ENCODE data around the gene RNF183.
"Not testable (repeated sequence)": the region's sequence is repeated elsewhere in the genome, so short reads cannot be mapped to it uniquely, and the experiment has no call there.

The RNF183 gene

GRCh38 chr9:113275157-113276131 is 27.7 kb downstream of the RNF183 start, which contains the start of the genes CDC26 and PRPF4:
CDC26 (minus strand) TSS chr9:113275572; CDS start chr9:113272507, 3,065 bp downstream.
PRPF4 (plus strand) TSS chr9:113275658; CDS start chr9:113275744, 86 bp downstream.
- DNase-seq (ENCODE audit: low read depth in 2 of 2, low spot score in 1 of 2): peak; percentile 88 to 89

DNA sequence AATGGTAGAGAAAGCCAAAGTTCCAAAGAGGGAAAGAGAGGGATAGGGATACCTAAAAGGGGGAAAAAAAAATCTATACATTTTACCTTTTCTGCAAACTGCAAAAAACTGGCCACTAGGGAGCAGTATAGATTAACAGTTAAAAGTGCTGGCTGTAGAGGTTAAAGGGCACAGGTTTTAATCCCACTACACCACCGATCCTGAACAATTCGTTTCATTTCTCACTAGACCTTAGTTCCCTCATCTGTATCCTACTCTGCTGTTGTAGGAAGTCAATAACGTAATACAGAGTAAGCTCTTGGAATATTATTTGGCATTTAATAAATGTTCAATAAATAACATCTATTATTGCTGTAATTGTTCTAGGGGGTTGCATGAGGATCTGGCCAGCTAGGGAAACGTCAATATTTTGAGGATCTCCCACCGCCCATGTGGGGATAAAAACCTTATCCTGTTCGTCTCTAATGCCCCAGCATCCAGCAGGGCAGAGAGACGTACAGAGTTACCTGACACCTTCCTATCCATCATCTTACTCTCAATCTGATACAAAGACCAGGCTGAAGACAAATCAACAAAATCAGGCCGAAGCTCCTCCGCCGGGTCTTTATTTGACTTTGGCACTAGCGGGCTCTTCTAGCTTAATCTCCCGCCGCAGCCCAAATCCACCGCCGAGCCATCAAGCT is 28.6 kb downstream of the RNF183 start:
- no peak for DNase-seq (ENCODE audit: low read depth in 2 of 2, low spot score in 1 of 2)

GRCh38 chr9:113269871-113270270 is 33.3 kb downstream of the RNF183 start:
- no peak for DNase-seq (ENCODE audit: low read depth in 2 of 2, low spot score in 1 of 2)

- DNase-seq (ENCODE audit: low read depth in 2 of 2, low spot score in 1 of 2): no peak
Observed at GRCh38 chr9:113269355-113269754, 33.8 kb downstream of the RNF183 start.

DNA sequence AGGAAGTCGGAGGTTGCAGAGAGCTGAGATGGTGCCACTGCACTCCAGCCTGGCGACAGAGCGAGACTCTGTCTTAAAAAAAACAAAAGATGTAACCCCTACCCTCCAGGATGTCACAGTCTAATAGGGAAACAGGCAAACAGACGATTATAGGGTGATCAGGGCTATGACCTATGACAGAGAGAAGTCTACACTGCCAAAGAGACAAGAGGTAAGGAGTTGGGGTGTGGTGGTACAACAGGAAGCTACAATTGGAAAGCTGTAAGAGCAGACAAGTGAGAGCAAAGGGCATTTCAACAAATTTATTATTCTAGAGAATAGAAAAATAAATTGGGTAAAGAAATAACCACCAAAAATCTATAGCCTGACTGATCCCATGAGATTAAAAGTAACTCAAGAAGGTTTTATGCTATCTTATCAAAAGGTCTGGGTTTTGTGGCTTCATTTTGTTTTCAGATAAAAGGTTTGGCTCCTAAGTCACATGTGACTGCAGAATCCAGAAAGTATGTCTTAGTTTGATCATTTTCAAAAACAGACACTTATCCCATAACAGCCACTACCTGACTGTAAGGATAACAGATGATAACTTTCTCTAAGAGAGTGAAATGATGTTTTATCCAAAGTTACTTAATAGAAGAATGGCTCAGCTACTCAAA is 35.1 kb downstream of the RNF183 start:
- no peak for DNase-seq (ENCODE audit: low read depth in 2 of 2, low spot score in 1 of 2)

DNA sequence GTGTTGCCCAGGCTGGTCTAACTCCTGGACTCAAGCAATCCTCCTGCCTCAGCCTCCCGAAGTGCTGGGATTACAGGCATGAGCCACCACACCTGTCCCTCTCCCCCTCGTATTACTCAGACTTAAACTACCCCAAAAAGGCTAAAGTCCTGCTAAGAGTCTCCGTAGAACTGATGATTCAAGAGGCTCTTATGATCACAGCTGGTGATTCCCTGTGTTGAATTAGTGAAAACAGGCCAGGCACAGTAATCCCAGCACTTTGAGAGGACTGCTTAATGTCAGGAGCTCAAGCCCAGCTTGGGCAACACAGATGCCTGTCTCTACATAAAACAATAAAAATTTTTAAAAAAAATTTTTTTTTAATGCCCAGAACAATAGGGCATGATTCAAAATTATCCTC is 37.0 kb downstream of the RNF183 start:
- no peak for DNase-seq (ENCODE audit: low read depth in 2 of 2, low spot score in 1 of 2)

DNA sequence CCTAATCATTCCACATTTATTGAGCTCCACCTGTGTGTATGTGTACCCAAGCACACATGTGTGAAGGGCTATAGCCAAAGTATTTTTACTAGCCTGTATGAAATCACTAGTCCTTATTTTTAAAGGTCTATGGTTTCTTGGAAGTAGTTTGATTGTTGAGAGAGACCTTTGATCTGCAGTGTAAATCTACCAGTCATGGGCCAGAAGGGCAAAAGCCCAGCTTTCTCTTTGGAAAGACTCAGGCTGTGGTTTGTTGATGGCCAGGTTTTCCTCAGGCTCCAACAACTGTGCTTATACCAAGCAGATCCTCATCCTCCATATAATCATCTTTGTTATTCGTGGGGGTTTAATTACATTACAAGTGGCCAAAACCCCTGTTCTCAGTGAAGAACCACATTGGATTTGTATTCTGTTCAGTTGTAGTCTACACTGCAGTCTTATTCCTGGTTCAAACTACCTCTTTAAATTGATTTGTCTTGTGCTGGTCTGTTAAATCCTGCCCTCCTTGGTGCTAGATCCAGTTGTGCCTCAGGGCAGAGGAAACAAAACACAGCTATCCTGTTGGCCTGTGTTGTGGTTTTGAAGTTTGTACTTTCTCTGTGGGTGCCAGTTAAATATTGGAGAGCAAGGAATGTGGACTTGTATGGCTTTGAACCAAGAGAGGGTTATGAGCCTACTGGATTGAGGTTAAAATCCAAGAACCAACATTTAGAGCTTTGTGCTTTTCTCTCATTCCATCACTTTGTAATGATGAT is 41.1 kb downstream of the RNF183 start:
- DNase-seq (ENCODE audit: low read depth in 2 of 2, low spot score in 1 of 2): no peak

- no peak for DNase-seq (ENCODE audit: low read depth in 2 of 2, low spot score in 1 of 2)
Observed at GRCh38 chr9:113258282-113258681, 44.9 kb downstream of the RNF183 start.

GRCh38 chr9:113257863-113258262 is 45.3 kb downstream of the RNF183 start:
- DNase-seq (ENCODE audit: low read depth in 2 of 2, low spot score in 1 of 2): no peak

DNA sequence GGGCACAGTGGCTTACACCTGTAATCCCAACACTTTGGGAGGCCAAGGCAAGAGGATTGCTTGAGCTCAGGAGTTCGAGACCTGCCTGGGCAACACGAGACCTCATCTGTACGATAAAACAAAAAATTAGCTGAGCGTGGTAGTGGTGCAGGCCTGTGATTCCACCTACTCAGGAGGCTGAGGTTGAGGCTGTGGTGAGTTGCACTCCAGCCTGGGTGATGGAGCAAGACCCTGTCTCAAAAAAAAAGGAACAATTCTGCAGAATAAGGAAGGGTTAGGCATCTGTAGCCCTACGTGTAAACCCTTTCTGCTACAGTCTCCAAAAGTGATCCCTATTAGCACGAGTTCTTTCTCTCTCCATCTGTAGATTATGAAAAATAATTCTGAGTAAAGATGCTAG is 47.7 kb downstream of the RNF183 start:
- DNase-seq (ENCODE audit: low read depth in 2 of 2, low spot score in 1 of 2): no peak

DNA sequence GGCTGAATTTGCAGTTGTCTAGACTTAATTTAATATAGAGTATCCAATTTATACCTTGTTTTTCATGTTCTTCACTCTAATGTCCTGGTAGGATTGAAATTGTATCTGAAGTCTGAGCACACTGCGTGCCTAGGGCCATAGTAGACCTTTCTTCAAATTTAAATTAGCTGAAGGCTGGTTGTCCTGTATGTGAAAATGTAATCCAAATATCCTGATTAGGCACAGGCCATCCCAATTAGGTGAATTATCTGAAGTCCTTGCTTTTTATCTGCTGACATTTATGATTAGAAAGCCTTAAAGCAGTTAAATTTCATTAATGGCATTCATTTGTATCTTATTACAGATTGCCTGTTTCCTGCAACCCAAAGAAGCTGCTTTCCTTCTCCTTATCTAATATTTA is 48.2 kb downstream of the RNF183 start:
- no peak for DNase-seq (ENCODE audit: low read depth in 2 of 2, low spot score in 1 of 2)

GRCh38 chr9:113250807-113251206 is 52.4 kb downstream of the RNF183 start:
- DNase-seq (ENCODE audit: low read depth in 2 of 2, low spot score in 1 of 2): no peak

DNA sequence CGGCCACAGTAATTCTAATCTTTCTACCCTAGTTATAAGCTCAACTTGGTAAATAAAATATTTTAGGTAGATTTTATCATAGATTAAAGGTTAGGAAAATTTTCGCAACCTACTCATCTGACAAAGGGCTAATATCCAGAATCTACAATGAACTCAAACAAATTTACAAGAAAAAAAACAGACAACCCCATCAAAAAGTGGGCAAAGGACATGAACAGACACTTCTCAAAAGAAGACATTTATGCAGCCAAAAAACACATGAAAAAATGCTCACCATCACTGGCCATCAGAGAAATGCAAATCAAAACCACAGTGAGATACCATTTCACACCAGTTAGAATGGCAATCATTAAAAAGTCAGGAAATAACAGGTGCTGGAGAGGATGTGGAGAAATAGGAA is 53.5 kb downstream of the RNF183 start:
- not testable (repeated sequence) for DNase-seq (ENCODE audit: low read depth in 2 of 2, low spot score in 1 of 2)

DNA sequence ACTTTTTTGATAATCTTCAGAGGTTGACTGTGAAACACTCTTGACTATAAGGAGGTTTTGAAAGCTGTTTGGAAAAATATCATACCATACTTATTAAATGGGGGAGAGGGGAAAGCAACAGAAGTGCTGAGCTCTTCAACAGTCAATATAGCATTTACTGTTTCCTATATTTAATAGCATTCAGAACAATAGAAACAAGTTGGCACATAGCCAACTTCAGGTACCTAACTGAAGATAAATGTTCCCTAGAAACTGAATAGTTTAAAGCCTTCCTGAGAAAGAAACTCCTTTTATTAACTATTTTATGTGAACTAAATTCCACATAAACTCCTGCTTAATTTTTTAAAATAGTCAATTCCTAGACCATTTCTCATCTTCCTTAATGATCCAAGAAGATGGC is 55.5 kb downstream of the RNF183 start:
- DNase-seq (ENCODE audit: low read depth in 2 of 2, low spot score in 1 of 2): no peak
